Kidney (tissue), 14 donors: ENCODE measurements around the gene SLC22A4. TPM values are rescaled to one million over a fixed set of nuclear protein-coding genes. Genes with fewer than 3 reads are reported as not detected.

Experiments used
- DNase-seq, 5 donors: peaks; one replicate each; pipeline ENCODE4 v3.0.0-alpha.2; 2013 to 2020
- FAIRE-seq: peaks from 2 replicates; lab custom pipeline; 2012; peaks lifted over from hg19 to GRCh38; lab: Jason Lieb, UNC
- H3K27ac ChIP-seq, 2 donors: one replicate each; pipeline ENCODE4 v1.7.0; 2013; ENCODE audit warnings: low read depth in 2 of 2, low read length in 2 of 2, inconsistent platforms in 1 of 2
- H3K27me3 ChIP-seq: one replicate; pipeline ENCODE4 v1.7.1; 2013; ENCODE audit warnings: low read length, inconsistent platforms; ENCODE audit not compliant: control insufficient read depth, insufficient read depth
- H3K36me3 ChIP-seq, 3 donors: one replicate each; pipeline versions ENCODE4 v1.7.0 to v1.7.1; 2013; ENCODE audit warnings: low read length in 3 of 3, control low read depth in 1 of 3, inconsistent platforms in 1 of 3; ENCODE audit not compliant: insufficient read depth in 3 of 3, control insufficient read depth in 2 of 3
- H3K4me1 ChIP-seq, 3 donors: one replicate each; pipeline versions ENCODE4 v1.7.0 to v1.7.1; 2013; ENCODE audit warnings: low read length in 3 of 3, inconsistent platforms in 1 of 3, low read depth in 1 of 3; ENCODE audit not compliant: control insufficient read depth in 2 of 3, insufficient read depth in 2 of 3
- H3K4me3 ChIP-seq, 3 donors: one replicate each; pipeline versions ENCODE4 v1.7.0 to v1.8.1; 2013; ENCODE audit warnings: low read length in 3 of 3, control low read depth in 1 of 3, inconsistent platforms in 1 of 3
- H3K9ac ChIP-seq, 3 donors: one replicate each; pipeline versions ENCODE4 v1.7.0 to v1.7.1; 2013; ENCODE audit warnings: low read length in 3 of 3, control low read depth in 1 of 3, inconsistent platforms in 1 of 3
- H3K9me3 ChIP-seq, 3 donors: one replicate each; pipeline versions ENCODE4 v1.7.0 to v1.7.1; 2013; ENCODE audit warnings: low read length in 3 of 3, control low read depth in 1 of 3, inconsistent platforms in 1 of 3; ENCODE audit not compliant: control insufficient read depth in 2 of 3, insufficient read depth in 1 of 3
- intact Hi-C: fragments of 100-400 bp; cut with DNase I; formaldehyde crosslinking; loops from one replicate; pipeline ENCODE4 v1.11.1; 2022
- polyA plus RNA-seq: library from polyadenylated mRNA; stranded (reverse); fragments of 350-450 nt; fragmentation: Illumina TruSeq; extraction: RNeasy Lipid Tissue Mini Kit (QIAGEN cat#74804); gene quantifications from one replicate; pipeline ENCODE4 v1.2.3, GENCODE V29; 2014; ENCODE audit warnings: low read depth, low replicate concordance; ENCODE audit not compliant: insufficient read depth
- total RNA-seq: library from RNA; stranded (reverse); fragmentation: NEBNext Ultra II Directional; extraction: Animal tissue kit (Norgen Biotek cat#: 25700); gene quantifications from one replicate; pipeline ENCODE4 v1.2.1, GENCODE V29; 2021
- TF ChIP-seq, protein P1 (sequence below): IDR thresholded peaks from 3 replicates; pipeline ENCODE4 v1.5.1; 2012; ENCODE audit warnings: mild to moderate bottlenecking, moderate library complexity, borderline replicate concordance; ENCODE audit not compliant: insufficient read depth; ENCODE audit errors: extremely low read depth
- donor health status: control.
- donor health status: control.
- donor health status: control.
- donor health status: control.
- donor health status: control.
- donor health status: DM: yes; HTN: yes; CAD: no.
- donor health status: Normal renal cell carcinoma (clear cell type).

Gene SLC22A4
- total and polyA plus RNA-seq, 2 donors from 2014 or later: 2.4 to 7.6 TPM

DNA sequence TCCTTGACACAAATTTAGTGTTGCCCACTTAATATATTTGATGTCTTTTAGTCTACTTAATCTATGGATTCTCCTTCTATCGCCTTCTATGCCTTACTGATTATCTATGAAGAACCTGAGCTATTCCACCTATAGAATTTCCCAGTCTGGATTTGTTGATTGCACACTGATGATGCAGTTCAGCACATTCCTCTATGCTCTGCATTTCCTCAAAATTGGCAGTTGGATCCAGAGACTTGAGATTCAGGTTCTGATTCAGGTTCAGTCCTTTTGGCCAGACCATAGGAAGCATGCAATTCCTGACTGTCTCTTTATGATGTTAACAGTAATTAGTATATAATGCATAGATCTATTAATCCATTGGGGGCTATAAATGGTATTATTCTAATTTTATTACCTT lies 89.1 kb downstream of the SLC22A4 start:
- TF ChIP-seq, protein P1, sequence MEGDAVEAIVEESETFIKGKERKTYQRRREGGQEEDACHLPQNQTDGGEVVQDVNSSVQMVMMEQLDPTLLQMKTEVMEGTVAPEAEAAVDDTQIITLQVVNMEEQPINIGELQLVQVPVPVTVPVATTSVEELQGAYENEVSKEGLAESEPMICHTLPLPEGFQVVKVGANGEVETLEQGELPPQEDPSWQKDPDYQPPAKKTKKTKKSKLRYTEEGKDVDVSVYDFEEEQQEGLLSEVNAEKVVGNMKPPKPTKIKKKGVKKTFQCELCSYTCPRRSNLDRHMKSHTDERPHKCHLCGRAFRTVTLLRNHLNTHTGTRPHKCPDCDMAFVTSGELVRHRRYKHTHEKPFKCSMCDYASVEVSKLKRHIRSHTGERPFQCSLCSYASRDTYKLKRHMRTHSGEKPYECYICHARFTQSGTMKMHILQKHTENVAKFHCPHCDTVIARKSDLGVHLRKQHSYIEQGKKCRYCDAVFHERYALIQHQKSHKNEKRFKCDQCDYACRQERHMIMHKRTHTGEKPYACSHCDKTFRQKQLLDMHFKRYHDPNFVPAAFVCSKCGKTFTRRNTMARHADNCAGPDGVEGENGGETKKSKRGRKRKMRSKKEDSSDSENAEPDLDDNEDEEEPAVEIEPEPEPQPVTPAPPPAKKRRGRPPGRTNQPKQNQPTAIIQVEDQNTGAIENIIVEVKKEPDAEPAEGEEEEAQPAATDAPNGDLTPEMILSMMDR: no peak
- intact Hi-C loops: loop anchor here (10.0 kb wide), 1 partner anchor 122 kb away; no protein-coding TSS in a partner anchor
- Histone ChIP-seq H3K36me3 (peaks cover 0 to 30% (median 23%) of the 10 kb centered on the region in 3 donors), H3K4me3 (no peak overlapping the region), H3K4me1 (peaks cover 10 to 29% (median 28%) of the 10 kb centered on the region in 3 donors), H3K27me3 (no peaks in the 10 kb centered on the region), H3K9ac (no peak overlapping the region), H3K9me3 (no peaks in the 10 kb centered on the region), H3K27ac (no peak overlapping the region)
- no peak for DNase-seq
- no peak for FAIRE-seq

DNA sequence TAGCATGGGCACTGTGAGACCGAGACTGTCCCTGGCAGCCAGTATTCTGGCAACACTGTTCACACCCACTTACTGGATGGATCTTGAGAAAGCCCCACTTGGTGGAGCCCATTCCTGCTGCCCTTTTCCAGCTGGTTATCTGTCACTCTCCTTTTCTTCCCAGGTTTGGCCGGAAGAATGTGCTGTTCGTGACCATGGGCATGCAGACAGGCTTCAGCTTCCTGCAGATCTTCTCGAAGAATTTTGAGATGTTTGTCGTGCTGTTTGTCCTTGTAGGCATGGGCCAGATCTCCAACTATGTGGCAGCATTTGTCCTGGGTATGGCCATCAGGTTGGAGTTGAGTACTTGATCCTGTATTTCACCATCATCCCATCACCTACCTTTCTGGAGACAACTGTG lies 89.8 kb downstream of the SLC22A4 start:
- intact Hi-C loops: loop anchor here (10.0 kb wide), 1 partner anchor 121 kb away; no protein-coding TSS in a partner anchor
- TF ChIP-seq, protein P1: no peak
- Histone ChIP-seq H3K27me3 (no peaks in the 10 kb centered on the region), H3K36me3 (peaks cover 0 to 31% (median 23%) of the 10 kb centered on the region in 3 donors), H3K9me3 (no peaks in the 10 kb centered on the region), H3K9ac (no peak overlapping the region), H3K4me1 (peaks cover 15 to 35% (median 33%) of the 10 kb centered on the region in 3 donors), H3K27ac (no peak overlapping the region), H3K4me3 (no peak overlapping the region)
- DNase-seq: no peak
- no peak for FAIRE-seq

DNA sequence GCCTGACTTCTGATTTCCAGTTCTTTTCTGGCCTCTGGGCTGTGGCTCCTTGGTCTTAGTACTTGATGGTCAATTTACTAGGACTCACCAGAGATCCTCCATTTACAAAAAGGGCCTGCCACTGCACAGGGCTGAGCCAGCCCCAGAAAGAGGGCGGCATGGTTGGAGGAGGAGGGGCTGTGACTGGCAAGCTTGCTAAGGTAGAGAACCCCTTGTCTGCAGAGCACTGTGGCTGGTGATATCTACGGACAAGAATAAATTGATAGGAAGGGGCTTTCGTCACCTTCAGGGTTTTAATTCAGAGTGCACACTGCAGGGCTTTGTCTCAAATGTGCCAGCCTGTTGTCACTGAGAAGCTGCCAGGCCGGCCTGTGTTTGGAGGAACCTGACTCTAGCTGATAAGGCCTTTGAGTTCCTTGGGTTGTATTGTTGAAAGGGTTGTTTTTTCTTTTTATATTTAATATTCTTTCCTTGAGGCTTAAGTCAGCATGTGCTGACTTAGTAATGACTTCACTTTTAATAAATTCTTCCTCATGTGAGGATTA lies 90.4 kb downstream of the SLC22A4 start:
- no peak for FAIRE-seq
- TF ChIP-seq, protein P1: no peak
- H3K36me3 ChIP-seq: peaks cover 0 to 30% (median 24%) of the 10 kb centered on the region in 3 donors
- intact Hi-C loops: loop anchor here (10.0 kb wide), 1 partner anchor 120 kb away; no protein-coding TSS in a partner anchor
- DNase-seq: no peak
- H3K27me3 ChIP-seq: no peaks in the 10 kb centered on the region
- no peaks in the 10 kb centered on the region for H3K9me3 ChIP-seq
- H3K4me1 ChIP-seq: peaks cover 19 to 39% (median 37%) of the 10 kb centered on the region in 3 donors
- H3K4me3 ChIP-seq: no peak overlapping the region
- H3K9ac ChIP-seq: no peak overlapping the region
- no peak overlapping the region for H3K27ac ChIP-seq
